PFSK-1 (cell line): ENCODE data around the gene MED6.

Experiments
- FOXP2 ChIP-seq: optimal IDR thresholded peaks from 2 replicates; pipeline ENCODE3; 2011; ENCODE audit warnings: borderline replicate concordance, control low read depth, inconsistent platforms; ENCODE audit not compliant: insufficient read depth; ENCODE audit errors: extremely low read length, extremely low read depth
- POLR2AphosphoS5 ChIP-seq: IDR thresholded peaks from 2 replicates; pipeline ENCODE4 v1.6.1; 2012; ENCODE audit warnings: low read depth, mild to moderate bottlenecking, control low read depth, low read length, moderate library complexity
- SIN3A ChIP-seq: IDR thresholded peaks from 2 replicates; pipeline ENCODE4 v1.6.1; 2012; ENCODE audit warnings: mild to moderate bottlenecking, low read length, moderate library complexity, borderline replicate concordance; ENCODE audit not compliant: insufficient read depth
- TAF1 ChIP-seq: IDR thresholded peaks from 2 replicates; pipeline ENCODE4 v1.6.1; 2012; ENCODE audit warnings: low read length, control low read depth, borderline replicate concordance; ENCODE audit not compliant: insufficient read depth
- TF ChIP-seq, protein P1 (sequence below), 2 experiments: IDR thresholded peaks; 2 replicates each; pipeline versions ENCODE4 v1.6.1 to v1.8.0; 2011 to 2012; ENCODE audit warnings: low read depth in 2 of 2, low read length in 2 of 2, control low read depth in 1 of 2, inconsistent platforms in 1 of 2, mild to moderate bottlenecking in 1 of 2, moderate library complexity in 1 of 2; ENCODE audit not compliant: insufficient read depth in 1 of 2

- no peak for TF ChIP-seq TAF1
- TF ChIP-seq POLR2AphosphoS5, result no peak
- TF ChIP-seq SIN3A, result no peak
- TF ChIP-seq, protein P1, sequence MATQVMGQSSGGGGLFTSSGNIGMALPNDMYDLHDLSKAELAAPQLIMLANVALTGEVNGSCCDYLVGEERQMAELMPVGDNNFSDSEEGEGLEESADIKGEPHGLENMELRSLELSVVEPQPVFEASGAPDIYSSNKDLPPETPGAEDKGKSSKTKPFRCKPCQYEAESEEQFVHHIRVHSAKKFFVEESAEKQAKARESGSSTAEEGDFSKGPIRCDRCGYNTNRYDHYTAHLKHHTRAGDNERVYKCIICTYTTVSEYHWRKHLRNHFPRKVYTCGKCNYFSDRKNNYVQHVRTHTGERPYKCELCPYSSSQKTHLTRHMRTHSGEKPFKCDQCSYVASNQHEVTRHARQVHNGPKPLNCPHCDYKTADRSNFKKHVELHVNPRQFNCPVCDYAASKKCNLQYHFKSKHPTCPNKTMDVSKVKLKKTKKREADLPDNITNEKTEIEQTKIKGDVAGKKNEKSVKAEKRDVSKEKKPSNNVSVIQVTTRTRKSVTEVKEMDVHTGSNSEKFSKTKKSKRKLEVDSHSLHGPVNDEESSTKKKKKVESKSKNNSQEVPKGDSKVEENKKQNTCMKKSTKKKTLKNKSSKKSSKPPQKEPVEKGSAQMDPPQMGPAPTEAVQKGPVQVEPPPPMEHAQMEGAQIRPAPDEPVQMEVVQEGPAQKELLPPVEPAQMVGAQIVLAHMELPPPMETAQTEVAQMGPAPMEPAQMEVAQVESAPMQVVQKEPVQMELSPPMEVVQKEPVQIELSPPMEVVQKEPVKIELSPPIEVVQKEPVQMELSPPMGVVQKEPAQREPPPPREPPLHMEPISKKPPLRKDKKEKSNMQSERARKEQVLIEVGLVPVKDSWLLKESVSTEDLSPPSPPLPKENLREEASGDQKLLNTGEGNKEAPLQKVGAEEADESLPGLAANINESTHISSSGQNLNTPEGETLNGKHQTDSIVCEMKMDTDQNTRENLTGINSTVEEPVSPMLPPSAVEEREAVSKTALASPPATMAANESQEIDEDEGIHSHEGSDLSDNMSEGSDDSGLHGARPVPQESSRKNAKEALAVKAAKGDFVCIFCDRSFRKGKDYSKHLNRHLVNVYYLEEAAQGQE (IDR thresholded peaks at IDR 0.05; ENCODE audit: insufficient read depth in 1 of 2, low read depth in 2 of 2, low read length in 2 of 2), result no peak
- TF ChIP-seq FOXP2, result no peak
Observed at GRCh38 chr14:70641548-70642302, 41.3 kb upstream of the MED6 start, which contains the start of gene TTC9.
